NCI-H146 treated with DMSO at 0.1 percent for 48 hours (cell line): ENCODE data around the gene TMEM108.
A peak's percentile ranks its signal among the peaks of the same experiment; 100 is the strongest.

Experiments
- DNase-seq: peaks from one replicate; lab custom pipeline; 2025; ENCODE audit not compliant: unreplicated experiment; lab: John Stamatoyannopoulos, UW

TMEM108 gene

GRCh38 chr3:133270631-133271030, 232.4 kb downstream of the TMEM108 start:
- DNase-seq: no peak

GRCh38 chr3:133271042-133271441, 232.9 kb downstream of the TMEM108 start:
- DNase-seq: no peak

DNA sequence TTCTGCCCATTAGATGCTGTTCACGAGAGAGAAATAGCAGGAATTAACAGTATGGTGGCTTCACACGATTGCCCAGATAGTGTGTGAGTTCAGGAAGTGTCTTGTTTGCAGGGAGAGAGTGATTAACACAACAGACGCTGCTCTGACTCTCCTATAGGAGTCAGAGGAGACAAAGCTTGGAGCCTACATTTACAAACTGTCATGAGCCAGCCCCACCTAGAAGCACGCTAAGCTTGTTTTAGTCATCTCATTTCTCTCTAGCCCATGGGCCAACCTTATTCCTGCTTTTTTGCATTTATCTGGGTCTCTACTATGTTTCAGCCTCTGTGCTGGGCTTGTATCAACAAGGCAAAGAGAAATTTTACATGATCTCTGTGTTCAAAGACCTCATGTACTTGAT, 233.3 kb downstream of the TMEM108 start:
- peak; percentile 27 for DNase-seq

DNA sequence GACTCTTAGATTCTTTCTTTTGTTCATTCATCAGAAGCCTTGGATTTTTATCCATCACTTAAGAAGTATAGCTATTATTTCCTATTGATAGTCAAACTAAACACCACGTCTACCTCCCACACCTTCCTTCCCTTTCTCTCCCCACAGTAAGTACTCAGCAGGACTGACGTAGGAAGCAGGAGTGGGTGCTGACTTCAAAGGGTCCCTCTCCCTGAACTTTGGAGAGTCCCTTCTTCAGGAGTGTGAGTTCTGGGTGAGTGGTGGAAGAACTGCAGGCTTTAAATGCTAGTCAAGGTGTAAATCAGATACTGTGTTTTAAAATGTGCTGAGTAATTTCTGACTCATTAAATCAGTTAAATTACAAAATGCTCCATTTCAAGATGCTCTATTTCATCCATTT, 235.2 kb downstream of the TMEM108 start:
- no peak for DNase-seq

- DNase-seq: no peak
Measured at GRCh38 chr3:133274477-133274876, 236.3 kb downstream of the TMEM108 start.

DNA sequence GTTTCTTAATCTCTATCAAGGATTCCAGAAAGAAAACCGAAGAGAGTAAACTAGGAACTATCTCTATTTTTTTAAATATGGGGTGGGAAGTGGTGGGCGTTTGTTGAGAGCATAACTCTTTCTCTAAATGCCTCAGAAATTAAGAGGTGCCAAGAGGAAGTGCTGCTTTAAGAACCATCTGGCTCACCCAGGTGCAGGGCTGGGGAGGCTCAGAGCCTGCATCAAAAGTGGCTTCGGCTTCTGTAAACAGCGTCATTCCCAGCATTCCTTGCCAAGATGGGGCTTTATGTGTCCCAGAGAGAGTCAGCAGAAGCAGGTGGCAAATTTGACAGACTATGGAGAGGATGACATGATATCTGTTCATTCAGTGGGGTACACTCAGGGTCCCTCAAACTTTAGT, 238.4 kb downstream of the TMEM108 start:
- DNase-seq: no peak

DNA sequence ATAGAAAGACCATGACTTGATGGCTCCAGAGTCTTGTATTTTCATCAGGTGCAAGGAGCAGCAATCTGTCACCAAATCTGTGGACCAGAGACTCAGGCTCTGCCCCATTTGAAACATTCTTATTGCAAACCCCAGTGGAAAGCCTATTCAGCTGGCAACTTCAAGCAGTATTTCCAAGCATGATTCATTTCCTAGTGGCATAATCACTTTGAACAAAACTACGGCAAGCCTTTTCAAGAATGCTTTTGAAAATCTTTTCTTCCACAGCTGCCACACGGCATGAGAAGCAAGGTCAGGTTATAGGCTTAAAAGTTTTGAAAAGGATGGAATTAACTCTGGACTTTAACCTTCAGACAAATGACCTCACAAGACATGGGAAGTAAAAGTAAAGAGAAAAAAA, 239.6 kb downstream of the TMEM108 start:
- no peak for DNase-seq

DNA sequence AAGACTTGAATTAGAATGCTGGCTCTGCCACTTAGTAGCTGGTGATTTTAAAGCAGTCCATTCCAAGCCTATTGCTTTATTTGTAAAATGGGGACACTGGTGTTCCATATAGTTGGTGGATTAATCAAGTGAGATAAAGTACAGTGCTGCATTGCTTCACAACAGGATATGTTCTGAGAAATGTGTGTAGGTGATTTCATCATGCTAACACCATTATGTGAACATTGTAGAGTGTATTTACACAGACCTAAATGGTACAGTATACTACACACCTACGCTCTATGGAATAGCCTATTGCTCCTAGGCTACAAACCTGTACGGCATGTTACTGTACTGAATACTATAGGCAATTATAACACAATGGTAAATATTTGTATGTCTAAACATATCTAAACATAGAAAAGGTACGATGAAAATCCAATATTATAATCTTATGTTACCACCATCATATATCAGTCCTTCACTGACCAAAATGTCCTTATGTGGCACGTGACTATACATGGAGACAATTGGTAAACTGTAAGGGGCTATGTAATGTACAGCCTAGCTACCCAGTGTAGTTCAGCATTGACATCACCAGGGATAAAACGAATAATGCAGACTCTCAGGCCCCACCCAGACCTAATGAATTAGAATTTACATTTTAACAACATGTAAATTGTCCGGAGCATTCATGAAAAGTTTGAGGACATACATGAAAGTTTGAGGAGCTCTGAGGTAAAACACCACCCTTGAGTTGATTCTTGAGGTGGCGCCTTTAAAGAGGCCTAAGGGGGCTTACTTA, 240.3 kb downstream of the TMEM108 start:
- DNase-seq: no peak

GRCh38 chr3:133280586-133280985, 242.4 kb downstream of the TMEM108 start:
- no peak for DNase-seq

GRCh38 chr3:133282236-133282635, 244.0 kb downstream of the TMEM108 start:
- no peak for DNase-seq

DNA sequence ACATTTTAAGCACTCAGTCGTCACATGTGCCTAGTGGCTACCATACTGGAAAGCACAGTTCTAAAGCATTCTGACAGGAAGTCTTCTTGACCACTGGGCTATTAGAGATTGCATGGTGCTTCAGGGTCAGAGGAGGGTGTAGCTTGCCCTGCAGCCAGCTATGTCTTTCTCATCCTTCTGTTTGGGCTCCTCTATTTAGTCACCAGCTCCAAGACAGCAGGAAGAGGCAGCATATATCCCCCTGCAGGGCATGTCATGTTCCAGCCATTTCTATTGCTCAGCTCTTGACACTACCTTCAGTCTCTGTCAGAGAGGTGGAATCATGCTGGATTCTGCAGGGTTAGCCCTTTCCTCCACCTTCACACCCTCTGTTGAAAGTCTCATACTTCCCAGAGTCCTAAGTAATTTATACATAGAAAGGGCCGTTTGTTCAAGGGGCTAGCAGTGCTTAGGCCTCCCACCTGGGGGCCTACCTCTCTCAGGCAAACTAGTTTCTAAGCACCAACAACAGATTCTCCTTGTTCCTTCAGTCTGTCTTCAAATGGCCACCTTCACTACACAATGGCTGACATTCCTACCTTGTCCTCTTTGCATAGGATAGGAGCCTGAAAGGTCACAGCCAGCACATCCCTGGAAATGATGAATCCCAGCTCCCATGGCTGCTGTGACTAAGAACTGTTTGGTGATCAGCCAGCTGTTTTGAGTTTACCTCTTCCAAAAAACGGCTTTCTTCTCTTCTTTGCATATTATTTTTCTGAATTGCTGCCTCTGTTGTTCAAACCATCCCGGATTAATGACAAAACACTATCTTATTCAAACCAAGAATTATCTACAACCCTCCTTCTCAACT, 246.0 kb downstream of the TMEM108 start:
- DNase-seq: no peak

DNA sequence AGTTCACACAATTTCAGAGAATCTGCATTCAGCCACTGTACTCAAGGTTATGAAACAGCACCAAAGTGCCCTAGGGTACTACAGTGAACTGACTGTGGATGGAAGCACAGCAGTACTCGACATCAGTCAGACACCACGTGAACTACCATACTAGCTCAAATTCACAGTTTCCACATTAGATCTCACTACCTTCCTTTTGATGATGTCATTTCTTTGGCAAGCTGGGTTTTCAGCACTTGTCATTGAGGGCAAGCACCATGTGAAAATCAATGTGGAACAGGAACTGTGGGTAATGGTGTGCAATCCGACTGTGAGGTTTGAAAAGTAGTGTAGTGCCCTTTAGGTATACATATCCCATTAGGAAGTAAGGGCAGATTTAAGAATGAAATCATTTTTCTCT, 251.1 kb downstream of the TMEM108 start:
- DNase-seq: no peak

GRCh38 chr3:133292296-133292695, 254.1 kb downstream of the TMEM108 start:
- no peak for DNase-seq

DNA sequence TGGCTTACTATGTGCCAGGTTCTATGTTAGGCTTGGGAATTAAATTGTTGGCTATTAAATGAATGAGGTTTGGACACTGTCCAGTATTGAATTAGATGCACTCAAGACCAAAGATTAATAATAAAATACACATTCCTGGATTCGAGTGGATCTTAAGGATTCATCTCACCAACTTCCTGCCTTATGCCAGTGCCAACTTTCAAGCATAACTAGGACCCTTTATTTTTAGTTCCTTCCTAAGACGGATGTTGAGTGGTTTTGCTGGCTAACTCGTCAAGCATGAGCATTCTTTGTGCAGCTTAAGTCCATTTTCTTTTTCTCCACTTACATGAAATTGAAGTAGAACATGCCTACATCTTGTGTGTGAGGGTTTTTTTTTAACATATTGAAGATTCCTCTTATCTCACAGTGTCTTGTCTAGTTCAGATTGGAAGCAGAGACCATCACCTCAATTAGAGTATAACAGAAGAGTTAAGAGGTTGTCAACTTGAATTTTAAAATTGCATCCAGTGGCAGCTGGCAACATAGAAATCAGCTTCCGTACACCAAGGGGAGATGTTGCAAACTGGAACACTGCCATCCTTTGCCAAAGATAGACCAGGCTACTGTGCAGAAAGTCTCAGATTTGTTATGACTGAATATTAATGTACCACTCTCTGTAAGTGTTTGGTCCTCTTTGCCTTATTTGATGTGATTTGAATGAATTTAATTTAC, 255.4 kb downstream of the TMEM108 start:
- no peak for DNase-seq

DNA sequence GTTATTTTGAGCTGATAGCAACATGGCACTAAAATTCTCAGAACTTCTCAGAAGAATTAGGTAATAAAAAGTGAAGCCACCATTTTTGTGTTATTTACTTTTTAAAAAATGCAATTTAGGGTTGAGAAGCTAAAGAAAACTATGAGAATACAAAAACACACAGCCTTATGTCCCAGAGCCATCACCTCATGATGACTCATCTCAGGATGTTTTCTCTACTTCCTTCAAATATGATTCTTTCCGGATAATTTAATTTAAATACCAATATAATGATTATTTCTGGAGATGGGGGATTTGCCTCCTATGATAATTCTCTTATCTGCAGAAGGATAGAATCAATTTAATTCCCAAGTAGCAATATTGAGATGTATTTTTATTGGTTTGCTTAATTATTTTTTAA, 256.1 kb downstream of the TMEM108 start:
- DNase-seq: no peak

- DNase-seq: no peak
Measured at GRCh38 chr3:133295199-133295901, 257.2 kb downstream of the TMEM108 start.

GRCh38 chr3:133295944-133296917, 258.0 kb downstream of the TMEM108 start:
- no peak for DNase-seq

DNA sequence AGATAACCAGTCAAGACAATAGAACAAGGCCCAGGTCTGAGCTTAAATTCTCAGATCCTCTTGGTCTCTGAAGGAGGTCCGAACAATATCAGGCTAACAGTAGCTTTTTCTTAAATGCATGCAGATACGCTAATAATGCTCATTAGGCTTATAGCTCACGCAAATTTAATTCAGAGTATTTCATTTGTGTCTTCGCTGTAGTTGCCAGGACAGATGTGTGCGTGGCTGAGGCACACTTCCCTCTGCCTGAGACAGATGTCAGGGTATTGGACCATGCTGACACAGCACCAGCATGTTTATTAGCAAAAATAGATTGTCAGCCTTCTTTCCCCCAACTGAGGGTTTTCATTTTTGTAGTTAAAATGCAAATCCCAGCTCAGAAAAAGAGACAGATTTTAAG, 258.8 kb downstream of the TMEM108 start:
- no peak for DNase-seq

- DNase-seq: peak; percentile 70
Measured at GRCh38 chr3:133300102-133300501, 261.9 kb downstream of the TMEM108 start.

DNA sequence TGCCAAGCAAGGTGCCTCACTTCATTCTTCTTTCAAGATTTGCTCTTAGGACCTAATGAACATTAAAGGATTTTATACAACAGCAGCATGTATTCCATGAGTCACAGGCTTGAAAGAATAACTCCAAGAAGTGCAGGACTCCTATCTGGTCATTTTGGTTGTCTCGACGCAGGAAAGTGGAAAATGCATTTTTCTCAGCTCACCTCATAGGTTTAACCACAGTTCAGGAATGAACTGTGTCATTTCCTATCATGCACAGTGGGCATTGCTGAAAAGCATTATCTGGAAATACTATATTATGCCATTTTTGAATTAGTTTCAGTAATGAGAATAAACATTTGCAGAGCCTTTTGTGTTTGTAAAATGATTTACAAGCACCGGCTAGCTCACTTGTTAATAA, 263.0 kb downstream of the TMEM108 start:
- no peak for DNase-seq
